GM13976 (cell line): Measurements from ENCODE around the gene ARF1.

Source experiments
- DNase-seq: peaks from one replicate; pipeline ENCODE4 v3.0.0; 2012; ENCODE audit warnings: low spot score
- in situ Hi-C: fragments of 300-500 bp; cut with MboI; formaldehyde crosslinking; loops from one replicate; pipeline ENCODE4 v1.12.0; 2022; ENCODE audit warnings: low sequenced_read_pairs, mixed read lengths, inconsistent platforms; ENCODE audit not compliant: unreplicated experiment
- TF ChIP-seq, protein P1 (sequence below): IDR thresholded peaks from 2 replicates; pipeline ENCODE4 v1.5.1; 2012; ENCODE audit warnings: borderline replicate concordance, mild to moderate bottlenecking; ENCODE audit not compliant: insufficient read depth; ENCODE audit errors: extremely low read depth, missing control alignments, control extremely low read depth

ARF1 gene

GRCh38 chr1:228125185-228125584 is 42.7 kb downstream of the ARF1 start:
- DNase-seq = no peak
- TF ChIP-seq, protein P1, sequence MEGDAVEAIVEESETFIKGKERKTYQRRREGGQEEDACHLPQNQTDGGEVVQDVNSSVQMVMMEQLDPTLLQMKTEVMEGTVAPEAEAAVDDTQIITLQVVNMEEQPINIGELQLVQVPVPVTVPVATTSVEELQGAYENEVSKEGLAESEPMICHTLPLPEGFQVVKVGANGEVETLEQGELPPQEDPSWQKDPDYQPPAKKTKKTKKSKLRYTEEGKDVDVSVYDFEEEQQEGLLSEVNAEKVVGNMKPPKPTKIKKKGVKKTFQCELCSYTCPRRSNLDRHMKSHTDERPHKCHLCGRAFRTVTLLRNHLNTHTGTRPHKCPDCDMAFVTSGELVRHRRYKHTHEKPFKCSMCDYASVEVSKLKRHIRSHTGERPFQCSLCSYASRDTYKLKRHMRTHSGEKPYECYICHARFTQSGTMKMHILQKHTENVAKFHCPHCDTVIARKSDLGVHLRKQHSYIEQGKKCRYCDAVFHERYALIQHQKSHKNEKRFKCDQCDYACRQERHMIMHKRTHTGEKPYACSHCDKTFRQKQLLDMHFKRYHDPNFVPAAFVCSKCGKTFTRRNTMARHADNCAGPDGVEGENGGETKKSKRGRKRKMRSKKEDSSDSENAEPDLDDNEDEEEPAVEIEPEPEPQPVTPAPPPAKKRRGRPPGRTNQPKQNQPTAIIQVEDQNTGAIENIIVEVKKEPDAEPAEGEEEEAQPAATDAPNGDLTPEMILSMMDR = no peak
- in situ Hi-C loops = no loop called here

DNA sequence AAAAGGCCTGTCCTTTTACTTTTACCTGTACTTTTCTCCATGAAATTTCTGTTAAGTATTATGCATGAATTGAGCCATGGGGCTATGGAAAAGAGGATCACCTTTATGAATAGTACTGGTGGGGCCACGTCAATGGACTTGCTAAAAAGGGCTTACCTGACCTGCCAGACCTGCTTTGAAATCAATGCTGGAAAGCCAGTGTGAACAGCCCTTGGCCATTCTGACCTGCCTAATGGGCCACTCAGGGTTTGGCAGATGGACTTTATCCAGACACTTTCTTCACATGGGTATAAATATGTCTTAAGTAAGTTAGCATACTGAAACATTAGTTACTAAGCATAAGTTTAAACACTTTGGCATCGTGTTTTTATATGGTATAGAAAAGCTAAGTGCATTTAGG is 49.3 kb downstream of the ARF1 start:
- TF ChIP-seq, protein P1 = no peak
- in situ Hi-C loops = no loop called here
- DNase-seq = no peak

DNA sequence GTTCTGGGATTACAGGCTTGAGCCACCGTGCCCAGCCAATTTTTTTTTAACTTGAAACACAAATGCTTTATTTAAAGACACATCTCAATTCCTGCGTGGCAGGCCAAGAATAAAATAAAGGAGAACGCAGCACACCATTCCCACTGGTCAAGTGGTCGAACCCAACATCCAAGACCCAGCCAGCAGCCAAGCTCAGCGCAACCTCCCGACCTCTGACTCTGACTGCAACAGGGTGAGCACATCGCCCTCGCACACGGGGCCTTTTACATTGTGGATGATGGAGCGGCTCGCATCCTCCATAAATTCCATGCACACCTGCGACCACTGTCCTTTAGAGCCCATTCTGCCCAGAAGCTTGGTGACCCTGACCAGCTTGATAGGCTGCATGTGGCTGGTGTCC is 52.1 kb downstream of the ARF1 start:
- TF ChIP-seq, protein P1 = no peak
- no peak for DNase-seq
- in situ Hi-C loops = no loop called here

DNA sequence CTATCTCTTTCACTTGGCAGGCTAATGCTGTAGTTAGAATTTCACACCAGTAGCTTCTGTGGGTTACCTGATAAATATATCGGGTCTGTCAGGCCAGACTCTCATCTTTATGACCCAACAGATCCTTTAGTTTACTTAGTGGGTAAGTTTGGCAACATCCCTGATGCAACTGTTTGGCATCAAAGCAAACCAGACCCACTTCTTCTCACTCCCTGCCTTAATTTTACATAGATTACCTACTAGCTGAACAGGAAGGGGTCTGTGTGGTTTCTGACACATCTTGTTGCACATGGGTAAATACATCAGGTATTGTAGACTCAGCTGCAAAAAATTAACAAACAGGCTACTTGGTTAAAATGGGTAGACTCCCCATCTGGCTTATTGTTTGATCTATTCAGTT is 54.4 kb downstream of the ARF1 start:
- TF ChIP-seq, protein P1 = no peak
- DNase-seq = no peak
- in situ Hi-C loops = no loop called here

DNA sequence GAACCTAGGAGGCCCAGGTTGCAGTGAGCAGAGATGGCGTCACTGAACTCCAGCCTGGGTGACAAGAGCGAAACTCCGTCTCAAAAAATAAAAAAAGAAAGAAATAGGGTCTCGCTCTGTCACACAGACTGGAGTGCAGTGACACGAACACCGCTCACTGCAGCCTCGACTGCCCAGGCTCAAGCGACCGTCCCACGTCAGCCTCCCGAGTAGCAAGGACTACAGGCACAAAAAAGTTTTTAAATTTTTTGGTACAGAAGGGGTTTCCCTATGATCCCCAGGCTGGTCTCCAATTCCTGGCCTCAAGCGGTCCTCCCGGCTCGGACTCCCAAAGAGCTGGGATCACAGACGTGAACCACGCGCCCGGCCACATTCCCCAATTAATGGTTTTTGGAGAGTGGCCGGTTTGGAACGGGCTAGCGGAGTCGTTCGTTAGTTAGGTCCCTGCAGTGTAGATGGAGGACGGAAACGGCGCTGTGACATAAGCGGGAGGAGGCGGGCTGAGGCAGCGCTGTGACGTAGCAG is 57.0 kb downstream of the ARF1 start:
- TF ChIP-seq, protein P1 = no peak
- in situ Hi-C loops = no loop called here
- DNase-seq = no peak

GRCh38 chr1:228139931-228140723 is 57.6 kb downstream of the ARF1 start, which contains the start of gene GUK1:
TSS of gene GUK1 (plus strand) at chr1:228140279. CDS start at chr1:228140303, 24 bp downstream.
- TF ChIP-seq, protein P1 = peak; percentile 25
- peak; percentile 99 for DNase-seq
- in situ Hi-C loops = no loop called here
